DOHH2 (cell line): ENCODE measurements around the gene MAN2B2.

ENCODE experiments used
- H3F3A ChIP-seq: fragments of 200-600 bp; sonication (generic), shearing (Covaris generic); 2 replicates; pipeline ENCODE4 v1.6.0; 2016; ENCODE audit warnings: antibody characterized with exemption, mild to moderate bottlenecking; ENCODE audit not compliant: control insufficient read depth, insufficient read depth
- H3K27ac ChIP-seq: fragments of 200-600 bp; sonication (generic); 2 replicates; pipeline ENCODE4 v1.5.1; 2014; ENCODE audit warnings: low read depth, mild to moderate bottlenecking, low read length, moderate library complexity
- H3K27me3 ChIP-seq: fragments of 200-600 bp; sonication (generic); 2 replicates; pipeline ENCODE4 v1.6.1; 2014; ENCODE audit warnings: mild to moderate bottlenecking, low read length, mixed read lengths; ENCODE audit not compliant: control insufficient read depth
- H3K36me3 ChIP-seq: fragments of 200-600 bp; sonication (generic); 2 replicates; pipeline ENCODE4 v1.6.1; 2014; ENCODE audit warnings: mild to moderate bottlenecking, low read length, moderate library complexity, mixed read lengths; ENCODE audit not compliant: control insufficient read depth
- H3K4me1 ChIP-seq: fragments of 200-600 bp; sonication (generic); 2 replicates; pipeline ENCODE4 v1.6.1; 2014; ENCODE audit warnings: mild to moderate bottlenecking, low read length, mixed read lengths; ENCODE audit not compliant: control insufficient read depth
- H3K4me2 ChIP-seq: fragments of 200-600 bp; sonication (generic); 2 replicates; pipeline ENCODE4 v1.6.0; 2014; ENCODE audit warnings: mild to moderate bottlenecking, low read length, moderate library complexity
- H3K4me3 ChIP-seq: fragments of 200-600 bp; sonication (generic); 2 replicates; pipeline ENCODE4 v1.5.1; 2014; ENCODE audit warnings: mild to moderate bottlenecking, low read length, mixed read lengths
- H3K79me2 ChIP-seq: fragments of 200-600 bp; sonication (generic); 2 replicates; pipeline ENCODE4 v1.6.1; 2014; ENCODE audit warnings: mild to moderate bottlenecking, low read length, mixed read lengths; ENCODE audit not compliant: control insufficient read depth
- H3K9me2 ChIP-seq: fragments of 200-600 bp; sonication (generic); replicated peaks from 2 replicates; pipeline ENCODE4 v1.6.1; 2014; ENCODE audit warnings: mild to moderate bottlenecking, low read length, mixed read lengths; ENCODE audit not compliant: control insufficient read depth
- H3K9me3 ChIP-seq: fragments of 200-600 bp; sonication (generic); 2 replicates; pipeline ENCODE4 v1.6.1; 2014; ENCODE audit warnings: antibody characterized with exemption, low read length, mixed read lengths; ENCODE audit not compliant: control insufficient read depth, insufficient read depth
- H4K20me1 ChIP-seq: fragments of 200-600 bp; sonication (generic); 2 replicates; pipeline ENCODE4 v1.6.0; 2014; ENCODE audit warnings: low read depth, mild to moderate bottlenecking, antibody characterized with exemption, low read length, moderate library complexity; ENCODE audit not compliant: control insufficient read depth, insufficient read depth
- EZH2phosphoT487 ChIP-seq: fragments of 200-600 bp; sonication (generic); IDR thresholded peaks from 2 replicates; pipeline ENCODE4 v1.6.1; 2017; ENCODE audit warnings: borderline replicate concordance, mild to moderate bottlenecking, antibody characterized with exemption, low read length, moderate library complexity, mixed read lengths
- TF ChIP-seq, protein P1 (sequence below): fragments of 200-600 bp; sonication (generic); IDR thresholded peaks from one replicate; pipeline ENCODE4 v1.5.1; 2014; ENCODE audit warnings: antibody characterized with exemption, mild to moderate bottlenecking, low read depth, low read length; ENCODE audit not compliant: poor library complexity, severe bottlenecking

Gene MAN2B2

DNA sequence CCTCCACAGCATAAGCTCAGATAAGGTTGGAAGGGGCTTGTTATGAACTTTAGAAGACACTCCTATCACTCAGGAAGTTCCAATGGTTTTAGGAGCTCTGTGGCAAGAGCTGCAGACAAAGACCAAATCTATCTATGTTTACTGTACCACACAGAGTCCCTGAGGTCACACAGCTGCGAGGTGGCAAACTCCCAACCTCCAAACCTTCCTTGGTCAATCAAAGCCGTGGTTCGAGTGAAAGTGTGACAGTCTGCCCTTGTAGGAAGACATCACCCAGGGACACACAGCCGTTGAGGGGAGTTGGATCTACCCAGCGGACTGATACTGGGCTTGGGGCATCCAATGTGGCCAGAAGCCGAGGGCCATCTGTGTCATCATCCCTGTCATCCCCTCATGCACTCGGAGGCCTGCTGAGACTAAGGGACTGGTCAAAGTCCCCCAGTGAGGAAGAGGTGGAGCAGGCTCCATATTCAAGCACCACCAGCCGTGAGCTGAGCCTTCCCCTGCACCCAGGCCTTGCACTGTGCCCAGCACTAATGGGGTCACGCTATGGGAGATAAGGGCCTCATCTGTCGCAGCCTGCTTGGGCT lies 26.8 kb downstream of the MAN2B2 start:
- Histone ChIP-seq H3K36me3 (peaks cover 4% of the 10 kb centered on the region; the same call in 1 of the 2 replicates), H4K20me1 (no peaks in the 10 kb centered on the region), H3K9me2 (no peaks in the 10 kb centered on the region), H3K27me3 (no peaks in the 10 kb centered on the region), H3K79me2 (no peaks in the 10 kb centered on the region), H3F3A (no peaks in the 10 kb centered on the region), H3K4me2 (no peak overlapping the region), H3K4me1 (no peaks in the 10 kb centered on the region), H3K4me3 (no peak overlapping the region), H3K9me3 (peaks cover 5% of the 10 kb centered on the region; the same call in 1 of the 2 replicates), H3K27ac (no peak overlapping the region)
- TF ChIP-seq EZH2phosphoT487, result no peak
- TF ChIP-seq, protein P1, sequence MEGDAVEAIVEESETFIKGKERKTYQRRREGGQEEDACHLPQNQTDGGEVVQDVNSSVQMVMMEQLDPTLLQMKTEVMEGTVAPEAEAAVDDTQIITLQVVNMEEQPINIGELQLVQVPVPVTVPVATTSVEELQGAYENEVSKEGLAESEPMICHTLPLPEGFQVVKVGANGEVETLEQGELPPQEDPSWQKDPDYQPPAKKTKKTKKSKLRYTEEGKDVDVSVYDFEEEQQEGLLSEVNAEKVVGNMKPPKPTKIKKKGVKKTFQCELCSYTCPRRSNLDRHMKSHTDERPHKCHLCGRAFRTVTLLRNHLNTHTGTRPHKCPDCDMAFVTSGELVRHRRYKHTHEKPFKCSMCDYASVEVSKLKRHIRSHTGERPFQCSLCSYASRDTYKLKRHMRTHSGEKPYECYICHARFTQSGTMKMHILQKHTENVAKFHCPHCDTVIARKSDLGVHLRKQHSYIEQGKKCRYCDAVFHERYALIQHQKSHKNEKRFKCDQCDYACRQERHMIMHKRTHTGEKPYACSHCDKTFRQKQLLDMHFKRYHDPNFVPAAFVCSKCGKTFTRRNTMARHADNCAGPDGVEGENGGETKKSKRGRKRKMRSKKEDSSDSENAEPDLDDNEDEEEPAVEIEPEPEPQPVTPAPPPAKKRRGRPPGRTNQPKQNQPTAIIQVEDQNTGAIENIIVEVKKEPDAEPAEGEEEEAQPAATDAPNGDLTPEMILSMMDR, result no peak

DNA sequence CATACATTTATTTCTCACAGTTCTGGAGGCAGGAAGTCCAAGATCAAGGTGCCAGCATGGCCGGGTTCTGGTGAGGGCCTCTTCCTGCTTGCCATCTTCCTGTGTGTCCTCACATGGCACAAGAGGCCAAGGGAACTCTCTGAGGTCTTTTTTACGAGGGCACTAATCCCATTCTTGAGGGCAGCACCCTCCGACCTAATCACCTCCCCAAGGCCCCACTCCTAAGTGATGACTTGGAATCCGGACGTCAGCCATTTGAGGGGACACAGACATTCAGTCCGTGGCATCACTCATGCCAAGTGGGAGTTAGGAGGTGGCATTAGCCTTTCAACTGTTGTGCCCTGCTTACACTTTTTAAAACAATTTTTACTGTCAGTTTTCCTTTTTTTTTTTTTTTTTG lies 27.3 kb downstream of the MAN2B2 start:
- Histone ChIP-seq H3K79me2 (no peaks in the 10 kb centered on the region), H3F3A (no peaks in the 10 kb centered on the region)
- TF ChIP-seq, protein P1, result no peak
- no peak for TF ChIP-seq EZH2phosphoT487

DNA sequence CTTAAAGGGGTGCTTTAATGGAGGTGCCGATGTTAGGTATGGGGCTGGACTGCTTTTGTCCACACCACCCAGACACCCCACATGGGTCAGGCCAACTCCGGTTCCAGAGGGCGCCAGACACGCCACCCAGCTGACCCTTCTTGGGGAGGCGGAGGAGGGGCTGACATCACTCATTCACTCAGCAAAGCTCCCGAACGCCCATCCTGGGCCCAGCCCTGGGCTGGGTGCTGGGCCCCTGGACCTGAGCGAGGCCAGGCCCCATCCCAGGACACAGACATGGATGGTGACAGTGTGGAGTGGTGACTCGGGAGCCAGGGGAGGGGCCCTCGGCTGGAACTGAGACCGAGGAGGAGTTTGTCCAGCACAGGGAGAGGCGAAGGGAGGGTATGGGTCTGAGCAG lies 28.1 kb downstream of the MAN2B2 start:
- Histone ChIP-seq H3K4me3 (no peak overlapping the region), H3K9me3 (peaks cover 5% of the 10 kb centered on the region; the same call in 1 of the 2 replicates), H3K4me1 (no peaks in the 10 kb centered on the region), H3K27ac (no peak overlapping the region), H3F3A (no peaks in the 10 kb centered on the region), H3K36me3 (peaks cover 4% of the 10 kb centered on the region; the same call in 1 of the 2 replicates), H3K4me2 (no peak overlapping the region), H3K9me2 (no peaks in the 10 kb centered on the region), H3K27me3 (no peaks in the 10 kb centered on the region), H4K20me1 (no peaks in the 10 kb centered on the region), H3K79me2 (no peaks in the 10 kb centered on the region)
- no peak for TF ChIP-seq EZH2phosphoT487
- TF ChIP-seq, protein P1, result no peak

More for the DNA sequence above, 27.3 kb downstream of the MAN2B2 start:
- Histone ChIP-seq H3K4me2 (no peak overlapping the region), H4K20me1 (no peaks in the 10 kb centered on the region), H3K27ac (no peak overlapping the region), H3K4me3 (no peak overlapping the region), H3K9me3 (peaks cover 5% of the 10 kb centered on the region; the same call in 1 of the 2 replicates), H3K4me1 (no peaks in the 10 kb centered on the region), H3K36me3 (peaks cover 4% of the 10 kb centered on the region; the same call in 1 of the 2 replicates), H3K9me2 (no peaks in the 10 kb centered on the region), H3K27me3 (no peaks in the 10 kb centered on the region)

DNA sequence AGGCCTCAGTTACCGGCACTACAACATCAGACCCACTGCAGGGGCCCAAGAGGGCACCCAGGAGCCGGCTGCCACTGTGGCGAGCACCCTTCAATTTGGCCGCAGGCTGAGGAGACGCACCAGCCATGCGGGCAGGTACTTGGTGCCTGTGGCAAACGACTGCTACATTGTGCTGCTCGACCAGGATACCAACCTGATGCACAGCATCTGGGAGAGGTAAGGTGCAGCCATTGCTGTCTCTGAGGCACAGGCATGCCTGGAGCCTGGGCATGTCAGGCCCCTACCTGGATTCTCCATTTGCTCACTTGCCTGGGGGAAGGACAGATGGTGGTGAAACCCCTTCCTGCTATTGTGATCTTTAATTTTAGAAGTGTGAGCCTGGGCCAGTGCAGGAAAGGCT lies 30.1 kb downstream of the MAN2B2 start:
- Histone ChIP-seq H3K27ac (no peak overlapping the region), H3K36me3 (peaks cover 4% of the 10 kb centered on the region; the same call in 1 of the 2 replicates), H4K20me1 (no peaks in the 10 kb centered on the region), H3F3A (no peaks in the 10 kb centered on the region), H3K9me3 (peaks cover 5% of the 10 kb centered on the region; the same call in 1 of the 2 replicates), H3K4me3 (no peak overlapping the region), H3K79me2 (no peaks in the 10 kb centered on the region), H3K9me2 (no peaks in the 10 kb centered on the region), H3K27me3 (no peaks in the 10 kb centered on the region), H3K4me1 (no peaks in the 10 kb centered on the region), H3K4me2 (no peak overlapping the region)
- TF ChIP-seq, protein P1, result no peak
- TF ChIP-seq EZH2phosphoT487, result no peak
